ENCODE data around the gene IL1R2.

IL1R2 gene

GRCh38 chr2:102044235-102044896 lies 52.6 kb downstream of the IL1R2 start:
- no peak for DNase-seq

- no peak for DNase-seq
These were observed 53.3 kb downstream of the IL1R2 start for GRCh38 chr2:102044967-102045489.

GRCh38 chr2:102045697-102046096 lies 53.9 kb downstream of the IL1R2 start:
- no peak for DNase-seq

GRCh38 chr2:102046135-102046986 lies 54.6 kb downstream of the IL1R2 start:
- no peak for DNase-seq

GRCh38 chr2:102048465-102048864 lies 56.7 kb downstream of the IL1R2 start:
- DNase-seq: no peak

GRCh38 chr2:102049756-102050443 lies 58.1 kb downstream of the IL1R2 start:
- DNase-seq: no peak

- no peak for DNase-seq
These were observed 59.2 kb downstream of the IL1R2 start for GRCh38 chr2:102050854-102051391.

- DNase-seq: no peak
These were observed 60.0 kb downstream of the IL1R2 start for GRCh38 chr2:102051692-102052277.

GRCh38 chr2:102052365-102052764 lies 60.6 kb downstream of the IL1R2 start:
- no peak for DNase-seq

GRCh38 chr2:102053096-102053495 lies 61.3 kb downstream of the IL1R2 start:
- no peak for DNase-seq

GRCh38 chr2:102055346-102055990 lies 63.7 kb downstream of the IL1R2 start:
- no peak for DNase-seq

- DNase-seq: no peak
These were observed 64.4 kb downstream of the IL1R2 start for GRCh38 chr2:102056079-102056581.

GRCh38 chr2:102057502-102058292 lies 65.9 kb downstream of the IL1R2 start:
- DNase-seq: no peak

- no peak for DNase-seq
These were observed 66.6 kb downstream of the IL1R2 start for GRCh38 chr2:102058293-102058833.

- DNase-seq: no peak
These were observed 67.4 kb downstream of the IL1R2 start for GRCh38 chr2:102059151-102059550.

- no peak for DNase-seq
These were observed 68.3 kb downstream of the IL1R2 start for GRCh38 chr2:102060047-102060446.

- DNase-seq: no peak
These were observed 69.0 kb downstream of the IL1R2 start for GRCh38 chr2:102060792-102061191.

- DNase-seq: no peak
These were observed 69.5 kb downstream of the IL1R2 start for GRCh38 chr2:102061286-102061699.

GRCh38 chr2:102061962-102062795 lies 70.4 kb downstream of the IL1R2 start:
- DNase-seq: no peak

- DNase-seq: no peak
These were observed 71.0 kb downstream of the IL1R2 start for GRCh38 chr2:102062802-102063201.

All from CD4-positive, alpha-beta T cell treated with Interleukin-6 for 4 hours (primary cell).